Esophagus (tissue), 2 donors: ENCODE results near the gene RFWD3. TPM values are rescaled to one million over a fixed set of nuclear protein-coding genes. Genes with fewer than 3 reads are reported as not detected.
A peak's percentile ranks its signal among the peaks of the same experiment; 100 is the strongest.

ENCODE experiments used
- H3K27ac ChIP-seq, 2 donors: one replicate each; pipeline ENCODE4 v1.5.1; 2013; ENCODE audit warnings: low read depth in 2 of 2, mild to moderate bottlenecking in 2 of 2, inconsistent platforms in 1 of 2, low read length in 1 of 2, moderate library complexity in 1 of 2
- H3K27me3 ChIP-seq, 2 donors: one replicate each; pipeline ENCODE4 v1.6.1; 2013; ENCODE audit warnings: low read length in 2 of 2, control low read depth in 1 of 2, mild to moderate bottlenecking in 1 of 2; ENCODE audit not compliant: insufficient read depth in 2 of 2, control insufficient read depth in 1 of 2
- H3K36me3 ChIP-seq, 2 donors: one replicate each; pipeline ENCODE4 v1.6.1; 2013; ENCODE audit warnings: low read length in 1 of 2; ENCODE audit not compliant: control insufficient read depth in 2 of 2, insufficient read depth in 2 of 2
- H3K4me1 ChIP-seq, 2 donors: one replicate each; pipeline ENCODE4 v1.6.1; 2013; ENCODE audit warnings: low read length in 1 of 2; ENCODE audit not compliant: control insufficient read depth in 2 of 2, insufficient read depth in 2 of 2
- H3K4me3 ChIP-seq, 2 donors: one replicate each; pipeline ENCODE4 v1.5.1; 2013; ENCODE audit warnings: low read length in 2 of 2, mild to moderate bottlenecking in 2 of 2, low read depth in 1 of 2, moderate library complexity in 1 of 2
- H3K9me3 ChIP-seq, 2 donors: one replicate each; pipeline ENCODE4 v1.6.1; 2013; ENCODE audit warnings: mild to moderate bottlenecking in 2 of 2, low read depth in 1 of 2, low read length in 1 of 2, moderate library complexity in 1 of 2; ENCODE audit not compliant: control insufficient read depth in 2 of 2, insufficient read depth in 1 of 2
- WGBS, 2 donors: extraction: QIAGEN DNeasy Blood & Tissue Kit; methylation state at CpG; one replicate each; pipeline ENCODE4 v1.1.7; 2013; 5-methylcytosine and 5-hydroxymethylcytosine counted together
- polyA plus RNA-seq, 2 donors: library from polyadenylated mRNA; stranded (reverse); fragments of 200-250 nt; gene quantifications; one replicate each; pipeline ENCODE4 v1.2.3, GENCODE V29; 2013
- donor health status: healthy with polysubstance abuse.
- donor health status: Bipolar disorder and iron deficiency.

The RFWD3 gene, protein sequence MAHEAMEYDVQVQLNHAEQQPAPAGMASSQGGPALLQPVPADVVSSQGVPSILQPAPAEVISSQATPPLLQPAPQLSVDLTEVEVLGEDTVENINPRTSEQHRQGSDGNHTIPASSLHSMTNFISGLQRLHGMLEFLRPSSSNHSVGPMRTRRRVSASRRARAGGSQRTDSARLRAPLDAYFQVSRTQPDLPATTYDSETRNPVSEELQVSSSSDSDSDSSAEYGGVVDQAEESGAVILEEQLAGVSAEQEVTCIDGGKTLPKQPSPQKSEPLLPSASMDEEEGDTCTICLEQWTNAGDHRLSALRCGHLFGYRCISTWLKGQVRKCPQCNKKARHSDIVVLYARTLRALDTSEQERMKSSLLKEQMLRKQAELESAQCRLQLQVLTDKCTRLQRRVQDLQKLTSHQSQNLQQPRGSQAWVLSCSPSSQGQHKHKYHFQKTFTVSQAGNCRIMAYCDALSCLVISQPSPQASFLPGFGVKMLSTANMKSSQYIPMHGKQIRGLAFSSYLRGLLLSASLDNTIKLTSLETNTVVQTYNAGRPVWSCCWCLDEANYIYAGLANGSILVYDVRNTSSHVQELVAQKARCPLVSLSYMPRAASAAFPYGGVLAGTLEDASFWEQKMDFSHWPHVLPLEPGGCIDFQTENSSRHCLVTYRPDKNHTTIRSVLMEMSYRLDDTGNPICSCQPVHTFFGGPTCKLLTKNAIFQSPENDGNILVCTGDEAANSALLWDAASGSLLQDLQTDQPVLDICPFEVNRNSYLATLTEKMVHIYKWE
- 10 to 100 TPM in 1 of 2 donors, 1 to 10 TPM in 1; 8.0 to 10.8 TPM for polyA plus RNA-seq

DNA sequence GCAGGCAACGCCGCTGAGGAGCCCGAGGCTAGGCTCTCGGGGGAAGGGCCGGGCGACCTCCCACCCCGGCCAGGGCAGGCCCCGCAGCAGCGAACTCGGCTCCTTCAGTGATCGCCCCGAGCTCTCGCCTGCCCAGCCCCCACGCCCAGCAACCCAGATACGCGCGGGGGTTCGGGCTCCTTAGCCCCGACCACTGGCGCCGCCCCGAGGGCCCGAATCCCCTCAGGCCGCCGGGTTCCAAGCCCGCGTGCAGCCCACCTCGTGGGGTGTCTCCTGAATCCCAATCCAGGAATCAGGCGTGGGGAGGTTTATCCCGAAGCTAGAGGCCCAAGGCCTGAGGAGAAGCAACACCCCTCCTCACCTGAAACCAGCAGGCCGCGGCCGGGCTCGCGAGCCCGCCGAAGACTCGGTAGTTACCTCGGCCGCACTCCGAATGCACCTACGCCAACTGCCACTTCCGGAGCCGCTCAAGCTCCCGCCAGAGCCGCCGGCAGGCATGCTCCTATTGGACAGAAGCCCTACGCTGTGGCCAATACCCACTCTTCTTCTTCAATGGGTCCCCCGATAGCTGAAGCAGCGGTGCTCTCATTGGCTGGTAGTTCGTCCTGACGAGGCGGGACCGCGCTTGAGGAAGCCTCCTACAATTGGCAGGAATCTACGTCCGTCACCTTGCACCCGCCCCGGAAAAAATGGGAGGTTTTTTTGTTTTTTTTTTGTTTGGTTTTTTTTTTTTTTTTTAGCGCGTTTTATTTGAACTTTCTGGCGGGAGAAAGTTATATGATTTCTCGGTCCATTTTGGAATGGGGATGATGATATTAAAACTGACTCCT, at the start of gene RFWD3:
RFWD3 (minus strand) TSS at position 453 of the 830 bp plus-strand sequence. CDS start 5,428 bp downstream, outside the sequence.
- no peaks in the 10 kb centered on the region for H3K9me3 ChIP-seq
- peaks cover 5 to 12% of the 10 kb centered on the region in 2 donors for H3K36me3 ChIP-seq
- 0 to 1% methylated on average over 63 of the region's 63 CpGs for WGBS, 2 donors
- peak within 1 kb of the TSS; percentile 89 to 92 for H3K27ac ChIP-seq
- H3K27me3 ChIP-seq, result no peaks in the 10 kb centered on the region
- no peaks in the 10 kb centered on the region for H3K4me1 ChIP-seq
- peak within 1 kb of the TSS; percentile 74 to 97 for H3K4me3 ChIP-seq

DNA sequence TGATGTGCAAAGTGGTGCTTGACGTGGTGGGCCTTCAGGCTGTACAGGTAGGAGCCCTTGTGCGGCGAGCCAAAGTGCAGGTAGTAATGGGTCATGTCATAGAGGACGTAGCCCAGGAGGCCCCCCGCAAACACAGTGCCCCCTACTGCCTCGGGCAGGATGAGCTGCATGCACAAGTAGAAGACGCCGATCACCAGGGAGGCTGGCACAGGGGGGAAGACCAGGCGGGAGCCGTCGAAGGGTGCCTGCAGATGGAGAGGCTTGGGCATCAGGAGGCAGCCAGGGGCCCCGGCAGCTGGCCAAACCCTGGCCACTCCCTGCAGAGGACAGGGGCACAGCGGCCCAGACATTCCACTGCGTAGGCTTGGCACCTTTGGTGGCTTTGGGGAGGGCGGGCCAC, 49.7 kb upstream of the RFWD3 start:
- no peaks in the 10 kb centered on the region for H3K4me1 ChIP-seq
- 83 to 89% methylated on average over 15 of the region's 15 CpGs for WGBS, 2 donors
- no peaks in the 10 kb centered on the region for H3K9me3 ChIP-seq
- no peaks in the 10 kb centered on the region for H3K27me3 ChIP-seq
- H3K27ac ChIP-seq, result no peak overlapping the region
- no peaks in the 10 kb centered on the region for H3K36me3 ChIP-seq
- H3K4me3 ChIP-seq, result no peak overlapping the region

DNA sequence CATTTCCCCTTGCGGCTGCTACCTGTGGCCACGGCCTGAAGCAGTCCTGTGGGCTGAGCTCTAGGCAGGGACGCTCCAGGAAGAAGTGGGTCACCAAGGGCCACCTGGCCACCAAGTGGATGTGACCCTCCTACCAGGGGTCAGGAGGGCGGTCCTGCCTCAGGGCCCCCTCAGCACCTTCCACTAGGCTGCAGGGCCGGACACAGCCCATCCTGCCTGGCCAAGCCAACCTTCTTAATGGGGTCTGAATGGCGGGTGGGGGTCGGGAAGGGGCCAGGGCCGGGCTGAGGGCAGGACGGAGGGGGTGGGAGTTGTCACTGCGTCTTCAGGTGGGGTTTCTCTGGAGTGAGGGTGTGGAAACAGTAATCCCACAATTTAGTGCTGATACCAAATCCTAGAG, 47.2 kb upstream of the RFWD3 start:
- H3K27ac ChIP-seq, result no peak overlapping the region
- H3K9me3 ChIP-seq, result no peaks in the 10 kb centered on the region
- no peaks in the 10 kb centered on the region for H3K4me1 ChIP-seq
- H3K27me3 ChIP-seq, result no peaks in the 10 kb centered on the region
- no peaks in the 10 kb centered on the region for H3K36me3 ChIP-seq
- WGBS, 2 donors, result 89 to 90% methylated on average over 10 of the region's 10 CpGs
- H3K4me3 ChIP-seq, result no peak overlapping the region

DNA sequence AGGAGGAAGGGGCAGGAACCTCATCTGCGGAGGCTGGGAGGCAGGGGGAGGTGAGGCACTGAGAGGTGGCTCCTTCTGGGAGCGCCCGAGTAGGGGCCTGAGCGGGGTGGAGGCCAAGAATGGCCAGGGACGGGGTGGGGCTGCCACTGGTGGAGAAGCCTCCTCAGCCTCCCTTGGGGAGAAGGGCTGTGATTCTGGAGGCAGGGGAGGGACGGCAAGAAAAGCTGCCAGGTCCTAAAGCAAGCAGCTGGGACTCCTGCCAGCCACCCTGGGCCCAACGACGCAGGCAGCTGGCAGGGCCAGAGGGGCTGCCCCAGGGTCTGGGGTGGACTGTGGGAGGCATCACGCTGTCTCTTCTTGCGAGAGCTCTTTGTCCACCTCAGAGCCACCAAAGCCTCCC, 46.6 kb upstream of the RFWD3 start:
- H3K4me3 ChIP-seq, result no peak overlapping the region
- H3K36me3 ChIP-seq, result no peaks in the 10 kb centered on the region
- H3K27ac ChIP-seq, result no peak overlapping the region
- no peaks in the 10 kb centered on the region for H3K4me1 ChIP-seq
- WGBS, 2 donors, result 71 to 77% methylated on average over 10 of the region's 10 CpGs
- H3K27me3 ChIP-seq, result no peaks in the 10 kb centered on the region
- H3K9me3 ChIP-seq, result no peaks in the 10 kb centered on the region

DNA sequence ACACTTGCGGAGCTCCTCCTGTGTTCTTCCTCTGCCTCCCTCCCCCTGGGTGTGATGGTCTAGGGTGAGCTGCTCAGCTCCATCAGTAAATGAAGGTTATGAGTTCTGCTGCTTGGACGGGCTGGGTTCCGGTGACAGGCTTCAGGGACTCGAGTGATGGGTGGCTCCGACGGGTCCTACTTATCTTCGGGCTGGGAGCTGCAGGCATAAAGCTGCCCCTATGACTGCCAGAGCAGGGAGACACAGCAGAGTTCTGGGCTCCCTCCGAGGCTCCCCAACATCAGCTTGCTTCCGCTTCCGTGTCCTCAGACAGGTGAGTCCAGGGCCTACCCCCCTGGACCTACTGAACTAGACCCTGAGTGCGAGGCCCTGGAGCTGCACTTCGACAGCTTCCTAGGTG, 45.3 kb upstream of the RFWD3 start:
- Histone ChIP-seq H3K9me3 (no peaks in the 10 kb centered on the region), H3K4me3 (no peak overlapping the region), H3K36me3 (no peaks in the 10 kb centered on the region), H3K27me3 (no peaks in the 10 kb centered on the region), H3K27ac (no peak overlapping the region), H3K4me1 (no peaks in the 10 kb centered on the region)
- 94 to 95% methylated on average over 12 of the region's 12 CpGs for WGBS, 2 donors

DNA sequence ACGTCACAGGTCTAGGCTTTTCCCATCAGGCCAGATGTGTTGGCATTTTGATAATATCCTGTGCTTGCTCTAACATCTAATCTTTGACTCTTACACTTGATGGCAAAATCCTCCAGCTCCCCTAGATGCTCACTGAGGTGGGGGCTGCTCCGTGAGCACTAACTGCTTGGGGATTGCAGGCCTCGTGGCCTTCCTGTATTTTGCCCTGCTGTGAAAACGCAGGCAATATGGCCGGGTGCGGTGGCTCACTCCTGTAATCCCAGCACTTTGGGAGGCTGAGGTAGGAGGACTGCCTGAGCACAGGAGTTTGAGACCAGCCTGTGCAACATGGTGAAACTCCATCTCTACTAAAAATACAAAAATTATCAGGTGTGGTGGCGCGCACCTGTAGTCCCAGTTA, 43.7 kb upstream of the RFWD3 start:
- WGBS, 2 donors, result 95 to 98% methylated on average over 8 of the region's 8 CpGs
- no peak overlapping the region for H3K4me3 ChIP-seq

DNA sequence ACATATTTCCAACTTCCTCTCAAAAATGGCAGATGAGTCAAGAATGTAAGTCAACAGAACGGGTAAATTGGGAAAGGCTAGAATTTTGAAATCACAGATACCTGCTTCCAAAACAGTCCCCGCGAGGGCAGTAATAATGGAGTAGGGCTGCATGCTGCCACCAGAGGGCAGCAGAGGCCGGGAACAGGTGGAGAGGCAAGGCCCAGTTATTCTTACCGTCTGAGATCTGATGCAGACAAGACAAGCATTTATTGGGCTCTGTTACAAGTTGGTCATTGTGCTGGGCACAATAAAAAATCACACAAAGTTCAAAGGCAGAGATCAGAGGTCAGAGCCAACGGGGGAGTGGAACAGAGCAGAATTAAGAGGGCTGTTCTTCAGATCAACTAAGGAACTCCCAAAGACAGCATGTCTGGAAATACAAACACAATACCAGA, 42.8 kb upstream of the RFWD3 start:
- H3K36me3 ChIP-seq, result no peaks in the 10 kb centered on the region
- no peaks in the 10 kb centered on the region for H3K9me3 ChIP-seq
- WGBS, 2 donors, result 0 to 1% methylated on average over 6 of the region's 6 CpGs
- H3K4me1 ChIP-seq, result no peaks in the 10 kb centered on the region
- no peaks in the 10 kb centered on the region for H3K27me3 ChIP-seq
- H3K27ac ChIP-seq, result no peak overlapping the region
- no peak overlapping the region for H3K4me3 ChIP-seq

More for the DNA sequence above, 43.7 kb upstream of the RFWD3 start:
- Histone ChIP-seq H3K4me1 (no peaks in the 10 kb centered on the region), H3K36me3 (no peaks in the 10 kb centered on the region), H3K27me3 (no peaks in the 10 kb centered on the region), H3K9me3 (no peaks in the 10 kb centered on the region), H3K27ac (no peak overlapping the region)

DNA sequence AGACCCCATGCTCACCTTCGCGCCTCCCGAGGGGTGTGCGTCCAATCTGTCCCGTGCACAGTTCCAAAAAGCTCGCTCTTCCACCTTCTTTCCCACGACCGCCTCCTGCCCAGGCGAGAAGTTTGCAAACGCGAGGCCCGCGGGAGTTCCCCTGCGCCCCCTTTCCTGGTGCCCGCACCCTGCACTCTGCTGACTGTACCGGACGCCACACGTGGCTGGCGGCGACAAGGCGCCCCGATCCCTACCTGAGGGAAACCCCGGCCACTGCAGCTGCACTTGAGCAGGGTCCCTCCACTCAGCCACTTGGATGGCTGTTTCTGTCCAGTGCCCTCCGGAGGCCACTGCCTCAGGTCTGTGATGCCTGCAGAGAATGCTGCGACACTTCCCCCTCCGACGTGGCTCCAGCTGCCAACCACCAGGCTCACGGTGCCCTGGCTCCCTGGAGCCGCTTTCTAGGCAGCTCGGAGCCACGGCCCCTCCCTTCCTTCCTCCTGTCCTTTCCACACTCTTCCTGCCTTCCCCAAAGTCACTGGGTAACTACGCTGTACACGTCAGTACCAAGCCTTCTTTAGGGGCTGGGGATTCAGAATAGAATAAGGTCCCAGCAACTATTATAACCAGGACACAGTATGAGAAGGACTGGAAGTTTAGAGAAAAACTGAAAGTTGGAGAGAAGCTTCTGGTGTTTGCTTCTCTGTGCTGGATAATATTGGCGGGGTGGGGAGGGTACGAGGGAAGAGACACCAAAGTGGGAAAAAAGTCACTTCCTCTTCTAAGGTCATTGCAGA, 34.0 kb upstream of the RFWD3 start, which contains the start of gene MLKL:
MLKL (minus strand) TSS at position 425 of the 788 bp plus-strand sequence. CDS start 5,105 bp downstream, outside the sequence.
- H3K4me3 ChIP-seq, result peak within 1 kb of the TSS; percentile 82 to 89
- no peaks in the 10 kb centered on the region for H3K27me3 ChIP-seq
- no peaks in the 10 kb centered on the region for H3K9me3 ChIP-seq
- H3K4me1 ChIP-seq, result peaks cover 0 to 3% of the 10 kb centered on the region in 2 donors
- 1% methylated on average over 35 of the region's 35 CpGs for WGBS, 2 donors
- no peaks in the 10 kb centered on the region for H3K36me3 ChIP-seq
- H3K27ac ChIP-seq, result peak within 1 kb of the TSS; percentile 92 to 96
